Subcutaneous abdominal adipose tissue (tissue), 5 donors: ENCODE results near the gene MLH3.

Experiments used
- H3K27ac ChIP-seq: one replicate; pipeline ENCODE4 v1.7.0; 2013; ENCODE audit warnings: low read depth, mild to moderate bottlenecking, inconsistent platforms, low read length, moderate library complexity
- H3K27me3 ChIP-seq, 5 donors: one replicate each; pipeline ENCODE4 v1.7.0; 2013; ENCODE audit warnings: low read length in 5 of 5, inconsistent platforms in 1 of 5; ENCODE audit not compliant: control insufficient read depth in 5 of 5, insufficient read depth in 4 of 5
- H3K36me3 ChIP-seq, 5 donors: one replicate each; pipeline ENCODE4 v1.7.0; 2013; ENCODE audit warnings: low read length in 5 of 5; ENCODE audit not compliant: control insufficient read depth in 5 of 5, insufficient read depth in 5 of 5
- H3K4me1 ChIP-seq, 5 donors: one replicate each; pipeline ENCODE4 v1.7.0; 2013; ENCODE audit warnings: low read length in 5 of 5, mild to moderate bottlenecking in 3 of 5, moderate library complexity in 1 of 5; ENCODE audit not compliant: control insufficient read depth in 5 of 5, insufficient read depth in 5 of 5
- H3K4me3 ChIP-seq, 5 donors: one replicate each; pipeline ENCODE4 v1.7.0; 2013; ENCODE audit warnings: low read length in 5 of 5, low read depth in 1 of 5
- H3K9ac ChIP-seq, 5 donors: one replicate each; pipeline ENCODE4 v1.7.0; 2013; ENCODE audit warnings: low read length in 5 of 5, mild to moderate bottlenecking in 4 of 5, moderate library complexity in 3 of 5
- H3K9me3 ChIP-seq, 5 donors: one replicate each; pipeline ENCODE4 v1.7.0; 2013; ENCODE audit warnings: low read length in 5 of 5; ENCODE audit not compliant: control insufficient read depth in 5 of 5
- donor health status: healthy.
- donor health status: healthy.
- donor health status: healthy.
- donor health status: healthy.
- donor health status: healthy.

The MLH3 gene

GRCh38 chr14:75053396-75054291 lies 2.4 kb upstream of the MLH3 start:
- no peak overlapping the region for H3K27ac ChIP-seq
- no peak overlapping the region for H3K4me3 ChIP-seq
- no peaks in the 10 kb centered on the region for H3K36me3 ChIP-seq
- peaks cover 0 to 26% (median 18%) of the 10 kb centered on the region in 5 donors for H3K4me1 ChIP-seq
- H3K27me3 ChIP-seq, result no peaks in the 10 kb centered on the region
- no peaks in the 10 kb centered on the region for H3K9me3 ChIP-seq
- H3K9ac ChIP-seq, result no peak overlapping the region

- H3K36me3 ChIP-seq, result no peaks in the 10 kb centered on the region
- peak overlapping the region in 3 of 5 donors; percentile 76 to 95 (median 88) for H3K9ac ChIP-seq
- H3K4me3 ChIP-seq, result peak overlapping the region; percentile 37 to 74 (median 73)
- H3K27me3 ChIP-seq, result no peaks in the 10 kb centered on the region
- H3K4me1 ChIP-seq, result peaks cover 0 to 26% (median 19%) of the 10 kb centered on the region in 5 donors
- H3K27ac ChIP-seq, result peak overlapping the region; percentile 78
- no peaks in the 10 kb centered on the region for H3K9me3 ChIP-seq
These were observed 261 bp upstream of the MLH3 start for GRCh38 chr14:75051556-75051899.

GRCh38 chr14:75049731-75050201 lies 1.5 kb downstream of the MLH3 start:
- Histone ChIP-seq H3K4me1 (peaks cover 0 to 29% (median 21%) of the 10 kb centered on the region in 5 donors), H3K27ac (peak overlapping the region; percentile 78), H3K9ac (peak overlapping the region in 1 of 5 donors; percentile 88), H3K27me3 (no peaks in the 10 kb centered on the region), H3K36me3 (no peaks in the 10 kb centered on the region), H3K4me3 (peak overlapping the region in 2 of 5 donors; percentile 3 to 74), H3K9me3 (no peaks in the 10 kb centered on the region)

GRCh38 chr14:75049136-75049535 lies 2.1 kb downstream of the MLH3 start:
- Histone ChIP-seq H3K4me3 (peak overlapping the region in 2 of 5 donors; percentile 3 to 6), H3K27ac (peak overlapping the region; percentile 78), H3K9me3 (no peaks in the 10 kb centered on the region), H3K4me1 (peaks cover 0 to 33% (median 21%) of the 10 kb centered on the region in 5 donors), H3K36me3 (no peaks in the 10 kb centered on the region), H3K27me3 (no peaks in the 10 kb centered on the region), H3K9ac (peak overlapping the region in 1 of 5 donors; percentile 10)

GRCh38 chr14:75048101-75048500 lies 3.2 kb downstream of the MLH3 start:
- H3K36me3 ChIP-seq, result no peaks in the 10 kb centered on the region
- H3K27me3 ChIP-seq, result no peaks in the 10 kb centered on the region
- no peak overlapping the region for H3K4me3 ChIP-seq
- no peaks in the 10 kb centered on the region for H3K9me3 ChIP-seq
- H3K9ac ChIP-seq, result no peak overlapping the region
- no peak overlapping the region for H3K27ac ChIP-seq
- H3K4me1 ChIP-seq, result peaks cover 0 to 33% (median 21%) of the 10 kb centered on the region in 5 donors

GRCh38 chr14:75047506-75047905 lies 3.8 kb downstream of the MLH3 start:
- no peaks in the 10 kb centered on the region for H3K9me3 ChIP-seq
- no peaks in the 10 kb centered on the region for H3K27me3 ChIP-seq
- no peak overlapping the region for H3K9ac ChIP-seq
- no peak overlapping the region for H3K4me3 ChIP-seq
- H3K27ac ChIP-seq, result no peak overlapping the region
- peaks cover 0 to 1% (median 0%) of the 10 kb centered on the region in 5 donors for H3K36me3 ChIP-seq
- peaks cover 0 to 33% (median 21%) of the 10 kb centered on the region in 5 donors for H3K4me1 ChIP-seq

- peaks cover 0 to 33% (median 25%) of the 10 kb centered on the region in 5 donors for H3K4me1 ChIP-seq
- H3K27ac ChIP-seq, result no peak overlapping the region
- no peak overlapping the region for H3K4me3 ChIP-seq
- H3K27me3 ChIP-seq, result no peaks in the 10 kb centered on the region
- no peaks in the 10 kb centered on the region for H3K9me3 ChIP-seq
- peaks cover 0 to 5% (median under 1%) of the 10 kb centered on the region in 5 donors for H3K36me3 ChIP-seq
- H3K9ac ChIP-seq, result no peak overlapping the region
These were observed 4.4 kb downstream of the MLH3 start for GRCh38 chr14:75046899-75047298.

- Histone ChIP-seq H3K9me3 (no peaks in the 10 kb centered on the region), H3K27ac (no peak overlapping the region), H3K4me1 (peaks cover 0 to 32% (median 28%) of the 10 kb centered on the region in 5 donors), H3K36me3 (peaks cover 0 to 9% (median 3%) of the 10 kb centered on the region in 5 donors), H3K9ac (no peak overlapping the region), H3K27me3 (no peaks in the 10 kb centered on the region), H3K4me3 (no peak overlapping the region)
These were observed 5.0 kb downstream of the MLH3 start for GRCh38 chr14:75046275-75046674.

- Histone ChIP-seq H3K9me3 (no peaks in the 10 kb centered on the region), H3K36me3 (peaks cover 0 to 9% (median 3%) of the 10 kb centered on the region in 5 donors), H3K4me3 (no peak overlapping the region), H3K9ac (no peak overlapping the region), H3K4me1 (peaks cover 0 to 25% (median 17%) of the 10 kb centered on the region in 5 donors), H3K27ac (no peak overlapping the region), H3K27me3 (no peaks in the 10 kb centered on the region)
These were observed 6.5 kb downstream of the MLH3 start for GRCh38 chr14:75044752-75045151.

GRCh38 chr14:75044322-75044721 lies 6.9 kb downstream of the MLH3 start:
- Histone ChIP-seq H3K27ac (no peak overlapping the region), H3K4me1 (peaks cover 0 to 21% (median 16%) of the 10 kb centered on the region in 5 donors), H3K4me3 (no peak overlapping the region), H3K36me3 (peaks cover 0 to 9% (median 3%) of the 10 kb centered on the region in 5 donors), H3K27me3 (no peaks in the 10 kb centered on the region), H3K9me3 (no peaks in the 10 kb centered on the region), H3K9ac (no peak overlapping the region)
